ENCODE data around the gene TP73. TPM values are rescaled to one million over a fixed set of nuclear protein-coding genes. Genes with fewer than 3 reads are reported as not detected.

The TP73 gene
- total RNA-seq, 1 donor from 2014 or later: not detected

DNA sequence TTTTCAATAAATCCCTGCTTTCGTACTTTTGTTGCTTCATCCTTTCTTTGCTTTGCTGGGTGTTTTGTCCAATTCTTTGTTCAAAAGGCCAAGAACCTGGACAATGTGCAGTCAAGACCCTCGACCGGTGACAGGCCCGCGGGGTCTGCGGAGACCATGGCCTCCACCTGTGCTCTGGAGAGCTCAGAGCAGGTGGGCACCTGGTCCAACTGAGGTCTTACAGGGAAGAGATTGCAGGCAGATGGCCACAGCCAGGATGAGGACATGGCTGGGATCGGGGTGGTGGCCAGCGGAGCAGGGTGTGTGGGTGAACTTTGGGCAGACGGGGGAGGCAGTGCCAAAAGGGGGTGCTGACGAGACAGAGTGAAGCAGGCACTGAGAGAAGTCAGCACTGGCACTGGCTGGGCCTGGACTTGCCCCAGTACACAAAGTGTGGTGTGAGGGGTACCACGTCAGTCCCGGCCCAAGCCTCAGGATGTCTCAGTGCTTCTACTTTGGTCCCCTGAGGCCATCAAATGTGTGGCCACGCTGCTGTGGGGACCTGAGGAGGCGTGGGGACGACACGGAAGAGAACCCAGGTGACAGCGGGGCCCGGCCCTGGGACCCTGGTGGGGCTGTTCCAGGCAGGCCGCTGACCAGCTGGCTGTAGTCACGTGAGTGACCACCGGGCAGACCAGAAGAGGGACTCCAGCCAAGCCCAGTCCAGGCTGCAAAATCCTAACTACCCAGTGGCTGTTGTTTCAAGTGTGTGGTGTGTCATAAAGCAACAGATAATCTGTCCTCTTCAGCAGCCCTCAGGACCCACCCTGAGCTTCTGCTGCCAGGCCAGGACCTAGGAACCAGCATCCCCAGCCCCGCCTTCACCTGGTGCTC is 89.5 kb downstream of the TP73 start:
- intact Hi-C loops (cut with DNase I): no loop called here
- TF ChIP-seq, protein P1, sequence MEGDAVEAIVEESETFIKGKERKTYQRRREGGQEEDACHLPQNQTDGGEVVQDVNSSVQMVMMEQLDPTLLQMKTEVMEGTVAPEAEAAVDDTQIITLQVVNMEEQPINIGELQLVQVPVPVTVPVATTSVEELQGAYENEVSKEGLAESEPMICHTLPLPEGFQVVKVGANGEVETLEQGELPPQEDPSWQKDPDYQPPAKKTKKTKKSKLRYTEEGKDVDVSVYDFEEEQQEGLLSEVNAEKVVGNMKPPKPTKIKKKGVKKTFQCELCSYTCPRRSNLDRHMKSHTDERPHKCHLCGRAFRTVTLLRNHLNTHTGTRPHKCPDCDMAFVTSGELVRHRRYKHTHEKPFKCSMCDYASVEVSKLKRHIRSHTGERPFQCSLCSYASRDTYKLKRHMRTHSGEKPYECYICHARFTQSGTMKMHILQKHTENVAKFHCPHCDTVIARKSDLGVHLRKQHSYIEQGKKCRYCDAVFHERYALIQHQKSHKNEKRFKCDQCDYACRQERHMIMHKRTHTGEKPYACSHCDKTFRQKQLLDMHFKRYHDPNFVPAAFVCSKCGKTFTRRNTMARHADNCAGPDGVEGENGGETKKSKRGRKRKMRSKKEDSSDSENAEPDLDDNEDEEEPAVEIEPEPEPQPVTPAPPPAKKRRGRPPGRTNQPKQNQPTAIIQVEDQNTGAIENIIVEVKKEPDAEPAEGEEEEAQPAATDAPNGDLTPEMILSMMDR (IDR thresholded peaks at IDR 0.05): no peak
- Histone ChIP-seq H3K4me3 (no peak overlapping the region), H3K36me3 (peaks cover 42 to 63% of the 10 kb centered on the region in 2 donors), H3K4me1 (no peaks in the 10 kb centered on the region), H3K27ac (no peak overlapping the region), H3K9me3 (no peaks in the 10 kb centered on the region), H3K27me3 (no peaks in the 10 kb centered on the region)
- no peak for DNase-seq (ENCODE audit: low spot score in 2 of 2)

DNA sequence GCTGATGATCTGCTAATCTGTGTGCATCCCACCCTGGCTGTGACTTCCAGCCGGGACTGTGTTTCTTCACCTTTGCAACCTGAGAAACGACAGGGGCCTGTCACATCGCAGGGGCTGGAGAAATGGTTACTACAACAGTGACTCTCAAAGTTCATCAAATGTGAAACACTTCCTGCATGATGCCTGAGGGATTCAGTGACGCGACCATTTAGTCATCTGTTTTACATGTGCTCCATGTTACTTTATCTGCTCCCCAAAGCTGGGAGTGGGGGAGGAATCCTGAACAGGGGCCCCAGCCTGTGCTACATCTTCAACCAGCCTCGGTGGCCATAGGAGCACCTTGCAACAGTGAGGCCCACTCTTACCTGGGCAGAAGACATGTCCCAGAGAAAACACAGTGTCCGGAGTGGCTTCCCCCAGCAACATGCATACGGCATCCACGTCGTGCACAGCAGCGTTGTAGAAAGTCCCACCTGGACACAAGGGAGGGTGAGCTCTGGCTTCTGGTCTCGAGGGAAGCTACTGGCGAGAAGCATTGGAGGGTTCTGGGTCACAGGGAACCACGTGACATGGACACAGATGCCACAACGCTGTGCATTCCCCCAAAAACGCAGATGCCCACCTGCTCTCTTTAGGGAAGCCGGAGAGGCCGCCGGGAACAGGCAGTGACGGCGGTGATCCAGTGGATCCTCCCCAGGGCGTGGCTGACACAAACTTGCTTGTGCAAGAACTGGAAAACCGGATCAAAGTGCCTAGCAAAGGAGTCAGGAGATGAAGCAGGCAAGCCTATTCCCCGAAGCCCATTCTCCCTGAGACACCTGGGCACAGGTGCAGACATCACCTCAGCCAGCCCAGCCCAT is 90.4 kb downstream of the TP73 start:
- no peaks in the 10 kb centered on the region for H3K27me3 ChIP-seq
- peaks cover 0 to 2% of the 10 kb centered on the region in 2 donors for H3K4me1 ChIP-seq
- peaks cover 35 to 55% of the 10 kb centered on the region in 2 donors for H3K36me3 ChIP-seq
- H3K4me3 ChIP-seq: no peak overlapping the region
- intact Hi-C loops (cut with DNase I): no loop called here
- no peak for DNase-seq (ENCODE audit: low spot score in 2 of 2)
- no peak overlapping the region for H3K27ac ChIP-seq
- no peaks in the 10 kb centered on the region for H3K9me3 ChIP-seq
- TF ChIP-seq, protein P1 (IDR thresholded peaks at IDR 0.05): no peak

- DNase-seq (ENCODE audit: low spot score in 2 of 2): no peak
- intact Hi-C loops (cut with DNase I): no loop called here
- H3K4me3 ChIP-seq: no peak overlapping the region
- H3K36me3 ChIP-seq: peaks cover 27 to 49% of the 10 kb centered on the region in 2 donors
- TF ChIP-seq, protein P1 (IDR thresholded peaks at IDR 0.05): no peak
- no peaks in the 10 kb centered on the region for H3K9me3 ChIP-seq
- no peak overlapping the region for H3K27ac ChIP-seq
- peaks cover 0 to 6% of the 10 kb centered on the region in 2 donors for H3K4me1 ChIP-seq
- H3K27me3 ChIP-seq: no peaks in the 10 kb centered on the region
Measured at GRCh38 chr1:3743421-3743820, 91.1 kb downstream of the TP73 start.

GRCh38 chr1:3743826-3744225 is 91.5 kb downstream of the TP73 start:
- TF ChIP-seq, protein P1 (IDR thresholded peaks at IDR 0.05): no peak
- peaks cover 0 to 6% of the 10 kb centered on the region in 2 donors for H3K4me1 ChIP-seq
- no peak for DNase-seq (ENCODE audit: low spot score in 2 of 2)
- intact Hi-C loops (cut with DNase I): no loop called here
- no peaks in the 10 kb centered on the region for H3K9me3 ChIP-seq
- H3K36me3 ChIP-seq: peaks cover 23 to 44% of the 10 kb centered on the region in 2 donors
- H3K27ac ChIP-seq: no peak overlapping the region
- H3K27me3 ChIP-seq: no peaks in the 10 kb centered on the region
- no peak overlapping the region for H3K4me3 ChIP-seq

DNA sequence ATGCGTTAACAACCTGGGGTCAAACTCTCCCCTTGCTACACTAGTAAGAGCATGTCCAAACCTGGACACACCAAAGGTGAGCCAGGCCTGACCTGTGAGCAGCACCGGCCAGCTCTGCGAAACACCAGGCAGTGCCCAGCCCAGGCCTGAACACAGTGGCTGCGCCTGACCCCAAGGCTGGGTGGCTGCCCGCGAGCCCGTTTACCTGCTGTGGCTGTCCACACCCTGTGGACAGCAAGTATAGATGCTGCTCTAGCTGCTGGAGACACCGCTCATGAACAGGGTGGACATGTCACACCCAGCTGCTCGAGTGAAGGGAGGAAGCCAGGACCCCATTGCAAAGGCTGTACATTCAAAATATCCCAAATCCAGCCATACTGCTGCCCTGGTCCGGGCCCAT is 92.3 kb downstream of the TP73 start:
- TF ChIP-seq, protein P1 (IDR thresholded peaks at IDR 0.05): no peak

More for the DNA sequence above, 92.3 kb downstream of the TP73 start:
- Histone ChIP-seq H3K4me1 (peaks cover 0 to 6% of the 10 kb centered on the region in 2 donors), H3K27me3 (no peaks in the 10 kb centered on the region), H3K4me3 (no peak overlapping the region), H3K27ac (no peak overlapping the region), H3K9me3 (no peaks in the 10 kb centered on the region), H3K36me3 (peaks cover 20 to 38% of the 10 kb centered on the region in 2 donors)
- DNase-seq (ENCODE audit: low spot score in 2 of 2): no peak
- intact Hi-C loops (cut with DNase I): no loop called here

All from ascending aorta (tissue), 2 donors.